ENCODE measurements around the gene SFRP5.

SFRP5 gene

GRCh38 chr10:97779492-97779891 is 7.7 kb upstream of the SFRP5 start:
- ATAC-seq = no peak
- TF ChIP-seq BACH2 (CRISPR knock-in tag; IDR thresholded peaks at IDR 0.05; ENCODE audit: borderline replicate concordance) = no peak

GRCh38 chr10:97778452-97779302 is 6.9 kb upstream of the SFRP5 start:
- TF ChIP-seq TOX (CRISPR knock-in tag; IDR thresholded peaks at IDR 0.05; ENCODE audit: borderline replicate concordance) (no peak), PATZ1 (CRISPR knock-in tag; IDR thresholded peaks at IDR 0.05; ENCODE audit: borderline replicate concordance) (no peak), SNAI2 (CRISPR knock-in tag; IDR thresholded peaks at IDR 0.05) (no peak), TSHZ2 (CRISPR knock-in tag; IDR thresholded peaks at IDR 0.05) (no peak), GLIS3 (CRISPR knock-in tag; IDR thresholded peaks at IDR 0.05) (no peak), OSR1 (CRISPR knock-in tag; IDR thresholded peaks at IDR 0.05) (no peak), PPARA (CRISPR knock-in tag; IDR thresholded peaks at IDR 0.05; ENCODE audit: borderline replicate concordance) (no peak), ISL1 (CRISPR knock-in tag; IDR thresholded peaks at IDR 0.05) (no peak), ZC3H10 (CRISPR knock-in tag; IDR thresholded peaks at IDR 0.05) (no peak), ZNF8 (CRISPR knock-in tag; IDR thresholded peaks at IDR 0.05) (no peak), CSRNP3 (CRISPR knock-in tag; IDR thresholded peaks at IDR 0.05) (no peak), CREB5 (CRISPR knock-in tag; IDR thresholded peaks at IDR 0.05; ENCODE audit: low read depth) (no peak)
- no peak for ATAC-seq

GRCh38 chr10:97777143-97777542 is 5.3 kb upstream of the SFRP5 start:
- ATAC-seq = no peak
- no peak for TF ChIP-seq ISL1 (CRISPR knock-in tag; IDR thresholded peaks at IDR 0.05)
- no peak for TF ChIP-seq TOX (CRISPR knock-in tag; IDR thresholded peaks at IDR 0.05; ENCODE audit: borderline replicate concordance)

- no peak for TF ChIP-seq TCF4 (CRISPR knock-in tag; IDR thresholded peaks at IDR 0.05; ENCODE audit: borderline replicate concordance)
- no peak for TF ChIP-seq TSHZ2 (CRISPR knock-in tag; IDR thresholded peaks at IDR 0.05)
- no peak for TF ChIP-seq ZNF70 (CRISPR knock-in tag; IDR thresholded peaks at IDR 0.05)
- no peak for TF ChIP-seq ESRRG (CRISPR knock-in tag; IDR thresholded peaks at IDR 0.05)
- ATAC-seq = no peak
Measured at GRCh38 chr10:97774811-97775294, 3.1 kb upstream of the SFRP5 start.
